GM19043 (cell line): Measurements from ENCODE around the gene TTBK2.
"Not testable (repeated sequence)": the region's sequence is repeated elsewhere in the genome, so short reads cannot be mapped to it uniquely, and the experiment has no call there.

Experiments
- ATAC-seq: cut with Tn5 transposase; IDR thresholded peaks from one replicate; pipeline ENCODE4 v1.9.1; 2021; ENCODE audit warnings: low read depth; ENCODE audit not compliant: unreplicated experiment

The TTBK2 gene

DNA sequence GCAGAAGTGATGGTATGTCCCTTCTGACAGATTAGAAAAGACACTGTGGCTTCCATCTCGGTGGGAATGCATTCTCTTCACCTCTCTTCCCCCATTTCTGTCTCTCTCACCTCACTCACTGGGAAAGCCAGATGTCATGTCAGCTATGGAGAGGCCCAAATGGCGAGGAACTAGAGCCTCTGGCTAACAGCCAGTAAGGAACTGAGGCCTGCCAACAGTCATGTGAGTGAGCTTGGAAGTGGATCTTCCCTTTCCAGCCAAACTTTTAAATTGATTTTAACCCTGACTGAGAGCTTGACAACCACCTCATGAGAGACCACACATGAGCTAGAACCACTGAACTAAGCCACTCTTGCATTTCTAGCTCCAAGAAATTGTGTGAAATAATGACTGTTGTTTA is 148.4 kb downstream of the TTBK2 start:
- ATAC-seq = no peak

DNA sequence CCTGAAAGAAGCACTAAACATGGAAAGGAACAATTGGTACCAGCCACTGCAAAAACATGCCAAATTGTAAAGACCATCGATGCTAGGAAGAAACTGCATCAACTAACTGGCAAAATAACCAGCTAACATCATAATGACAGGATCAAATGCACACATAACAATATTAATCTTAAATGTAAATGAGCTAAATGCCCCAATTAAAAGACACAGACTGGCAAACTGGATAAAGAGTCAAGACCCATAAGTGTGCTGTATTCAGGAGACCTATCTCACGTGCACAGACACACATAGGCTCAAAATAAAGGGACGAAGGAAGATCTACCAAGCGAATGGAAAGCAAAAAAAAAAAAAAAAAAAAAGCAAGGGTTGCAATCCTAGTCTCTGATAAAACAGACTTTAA is 154.5 kb downstream of the TTBK2 start:
- ATAC-seq = not testable (repeated sequence)

DNA sequence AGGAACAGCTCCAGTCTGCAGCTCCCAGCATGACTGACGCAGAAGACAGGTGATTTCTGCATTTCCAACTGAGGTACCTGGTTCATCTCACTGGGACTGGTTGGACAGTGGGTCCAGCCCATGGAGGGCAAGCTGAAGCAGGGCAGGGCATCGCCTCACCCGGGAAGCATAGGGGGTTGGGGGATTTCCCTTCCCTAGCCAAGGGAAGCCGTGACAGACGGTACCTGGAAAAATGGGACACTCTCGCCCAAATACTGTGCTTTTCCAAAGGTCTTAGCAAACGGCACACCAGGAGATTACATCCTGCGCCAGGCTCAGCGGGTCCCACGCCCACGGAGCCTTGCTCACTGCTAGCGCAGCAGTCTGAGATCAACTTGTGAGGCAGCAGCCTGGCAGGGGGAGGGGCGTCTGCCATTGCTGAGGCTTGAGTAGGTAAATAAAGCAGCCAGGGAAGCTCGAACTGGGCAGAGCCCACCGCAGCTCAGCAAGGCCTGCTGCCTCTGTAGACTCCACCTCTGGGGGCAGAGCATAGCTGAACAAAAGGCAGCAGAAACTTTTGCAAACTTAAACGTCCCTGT is 156.3 kb downstream of the TTBK2 start:
- ATAC-seq = not testable (repeated sequence)

DNA sequence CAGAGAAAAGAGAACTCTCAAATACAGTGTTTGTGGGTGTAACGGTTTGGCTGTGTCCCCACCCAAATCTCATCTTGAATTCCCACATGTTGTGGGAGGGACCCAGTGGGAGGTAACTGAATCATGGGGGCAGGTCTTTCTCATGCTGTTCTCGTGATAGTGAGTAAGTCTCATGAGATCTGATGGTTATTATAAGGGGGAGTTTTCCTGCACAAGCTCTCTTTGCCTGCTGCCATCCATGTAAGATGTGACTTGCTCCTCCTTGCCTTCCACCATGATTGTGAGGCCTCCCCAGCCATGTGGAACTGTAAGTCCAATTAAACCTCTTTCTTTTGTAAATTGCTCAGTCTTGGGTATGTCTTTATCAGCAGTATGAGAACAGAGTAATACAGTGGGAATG is 158.8 kb downstream of the TTBK2 start:
- ATAC-seq = not testable (repeated sequence)

- no peak for ATAC-seq
Measured at GRCh38 chr15:42760759-42761158, 159.8 kb downstream of the TTBK2 start.

- no peak for ATAC-seq
Measured at GRCh38 chr15:42759093-42759492, 161.5 kb downstream of the TTBK2 start.

DNA sequence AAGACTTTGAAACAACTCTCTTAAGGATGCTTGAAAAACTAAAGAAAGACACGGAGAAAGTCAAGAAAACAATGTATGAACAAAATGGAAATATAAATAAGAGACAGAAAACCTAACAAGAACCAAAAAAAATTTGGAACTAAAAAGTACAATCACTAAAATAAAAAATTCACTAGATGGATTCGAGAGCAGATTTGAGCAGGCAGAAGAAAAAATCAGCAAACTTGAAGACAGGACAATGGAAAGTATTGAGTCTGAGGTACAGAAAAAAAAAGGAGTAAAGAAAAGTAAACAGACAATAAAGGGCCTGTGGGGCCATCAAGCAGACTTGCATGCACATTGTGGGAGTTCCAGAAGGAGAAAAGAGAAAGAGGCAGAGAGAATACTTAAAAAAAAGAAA is 170.3 kb downstream of the TTBK2 start:
- no peak for ATAC-seq

GRCh38 chr15:42749266-42749665 is 171.3 kb downstream of the TTBK2 start:
- no peak for ATAC-seq

DNA sequence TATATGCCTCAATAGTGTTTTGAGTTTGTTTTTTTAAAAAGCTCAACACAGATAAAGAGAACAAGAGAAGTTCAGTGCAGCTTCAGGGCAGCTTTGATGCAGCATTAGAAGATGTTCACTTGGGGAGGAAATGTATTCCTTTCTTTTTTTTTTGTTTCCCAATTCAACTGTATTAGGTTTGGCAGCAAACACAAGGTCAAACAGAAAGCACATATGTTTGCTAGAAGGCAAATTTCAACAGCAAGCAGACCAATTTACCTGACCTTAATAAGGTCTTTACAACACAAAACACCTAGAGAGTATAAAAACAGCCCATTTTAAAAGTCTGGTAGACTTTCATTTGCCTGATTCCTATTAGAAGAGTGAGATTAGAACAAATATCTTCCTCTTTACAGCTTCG is 176.4 kb downstream of the TTBK2 start:
- ATAC-seq = no peak

GRCh38 chr15:42742149-42742548 is 178.4 kb downstream of the TTBK2 start:
- no peak for ATAC-seq

GRCh38 chr15:42741710-42742109 is 178.9 kb downstream of the TTBK2 start:
- ATAC-seq = no peak

DNA sequence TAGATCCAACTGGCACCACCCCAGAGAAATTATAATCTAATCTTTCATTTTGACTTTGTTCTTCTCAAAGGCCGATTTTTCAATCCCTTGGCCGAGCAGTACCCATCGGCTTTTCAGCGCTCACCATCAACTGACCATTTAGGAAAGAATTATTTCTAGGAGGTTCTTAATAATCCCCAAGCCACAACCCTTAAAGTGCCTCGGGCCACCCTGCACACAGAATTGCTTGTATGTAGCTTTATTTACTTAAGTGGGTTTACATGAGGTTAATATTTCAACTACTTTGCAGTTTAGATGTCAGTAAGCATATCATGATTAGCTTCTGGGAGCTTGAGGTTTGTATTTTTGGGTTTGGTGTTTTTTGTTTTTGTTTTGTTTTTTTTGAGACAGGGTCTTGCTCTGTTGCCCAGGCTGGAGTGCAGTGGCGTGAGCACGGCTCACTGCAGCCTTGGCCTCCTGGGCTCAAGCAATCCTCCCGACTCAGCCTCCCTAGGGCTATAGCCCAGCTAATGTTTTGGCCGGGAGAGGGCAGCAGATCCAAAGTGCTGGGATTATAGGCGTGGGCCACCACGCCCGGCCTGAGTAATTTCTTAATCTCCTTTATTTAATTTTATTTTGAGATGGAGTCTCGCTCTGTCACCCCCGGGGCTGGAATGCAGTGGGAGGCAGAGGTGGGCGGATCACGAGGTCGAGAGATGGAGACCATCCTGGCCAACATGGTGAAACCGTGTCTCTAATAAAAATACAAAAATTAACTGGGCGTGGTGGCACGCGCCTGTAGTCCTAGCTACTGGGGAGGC is 182.8 kb downstream of the TTBK2 start:
- ATAC-seq = no peak

- peak; percentile 78 for ATAC-seq
Measured at GRCh38 chr15:42736793-42737528, 183.6 kb downstream of the TTBK2 start, which contains the start of gene CDAN1. CDAN1 (minus strand) TSS chr15:42737128; CDS start chr15:42737102, 26 bp downstream.

DNA sequence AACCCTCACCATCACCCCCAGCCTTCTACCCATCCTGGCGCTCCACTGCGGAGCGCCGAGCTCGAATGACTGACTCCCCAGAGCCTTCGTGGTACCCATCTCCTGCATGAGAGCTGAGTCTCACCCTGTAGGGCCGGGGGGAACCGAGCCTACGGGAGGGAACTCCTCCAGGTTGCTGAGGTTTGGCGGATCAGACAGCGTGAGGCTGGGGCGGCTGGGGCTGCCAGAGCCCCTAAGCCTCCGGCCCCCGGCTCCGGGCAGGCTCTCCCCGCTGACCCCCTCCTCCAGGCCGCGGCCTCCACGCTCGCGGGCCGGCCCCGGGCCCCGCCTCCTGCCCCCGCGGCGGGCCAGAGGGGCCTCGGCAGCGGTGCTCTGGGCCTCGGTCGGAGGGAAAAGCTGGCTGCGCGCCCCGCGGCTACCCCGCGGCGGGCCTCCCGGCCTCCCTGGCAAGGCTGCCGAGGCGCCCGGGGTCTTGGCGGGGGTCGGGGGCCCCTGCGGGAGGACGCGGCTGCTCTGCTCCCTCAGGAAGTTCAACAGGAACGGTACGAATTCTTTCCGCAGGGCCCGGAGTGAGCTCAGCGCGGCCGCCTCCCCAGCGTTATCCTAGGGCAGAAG is 184.3 kb downstream of the TTBK2 start:
- no peak for ATAC-seq

- ATAC-seq = no peak
Measured at GRCh38 chr15:42735382-42736165, 185.0 kb downstream of the TTBK2 start.

- no peak for ATAC-seq
Measured at GRCh38 chr15:42734076-42734672, 186.4 kb downstream of the TTBK2 start.

GRCh38 chr15:42733027-42733426 is 187.6 kb downstream of the TTBK2 start:
- no peak for ATAC-seq

DNA sequence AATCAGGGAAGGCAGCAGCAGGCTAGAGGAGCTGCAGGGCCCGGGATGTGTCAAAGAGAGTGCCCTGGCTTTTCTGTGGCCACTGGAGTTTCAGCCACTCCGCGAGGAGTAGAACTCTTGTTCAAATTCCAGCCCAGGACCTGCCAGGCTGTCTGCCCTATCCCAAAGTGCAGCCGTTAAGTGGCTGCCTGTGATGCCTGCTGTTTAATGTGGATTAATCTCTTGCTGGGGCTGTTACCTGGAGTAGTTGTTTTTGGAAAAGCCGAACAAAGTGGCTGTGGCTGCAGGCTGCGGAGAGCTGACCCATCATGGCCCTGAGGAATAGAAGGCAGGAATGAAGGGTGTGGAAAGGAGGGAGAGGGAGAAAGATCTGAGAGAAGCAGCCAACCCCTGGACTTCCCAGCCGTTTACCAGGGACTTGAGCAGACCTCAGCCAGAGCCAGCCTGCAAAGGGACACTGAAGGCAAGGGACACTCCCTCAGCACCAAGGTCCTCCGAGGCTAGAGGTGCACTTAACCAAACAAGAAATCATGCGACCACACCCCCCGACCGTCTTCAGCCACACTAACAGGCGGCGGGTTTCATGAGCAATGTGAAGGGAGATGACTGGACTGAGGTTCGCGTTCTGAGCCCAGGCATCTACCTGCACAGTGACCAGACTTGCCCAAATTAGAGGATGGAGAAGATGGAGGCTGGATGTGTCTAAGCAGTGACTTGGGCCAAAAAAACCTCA is 188.3 kb downstream of the TTBK2 start:
- ATAC-seq = no peak

DNA sequence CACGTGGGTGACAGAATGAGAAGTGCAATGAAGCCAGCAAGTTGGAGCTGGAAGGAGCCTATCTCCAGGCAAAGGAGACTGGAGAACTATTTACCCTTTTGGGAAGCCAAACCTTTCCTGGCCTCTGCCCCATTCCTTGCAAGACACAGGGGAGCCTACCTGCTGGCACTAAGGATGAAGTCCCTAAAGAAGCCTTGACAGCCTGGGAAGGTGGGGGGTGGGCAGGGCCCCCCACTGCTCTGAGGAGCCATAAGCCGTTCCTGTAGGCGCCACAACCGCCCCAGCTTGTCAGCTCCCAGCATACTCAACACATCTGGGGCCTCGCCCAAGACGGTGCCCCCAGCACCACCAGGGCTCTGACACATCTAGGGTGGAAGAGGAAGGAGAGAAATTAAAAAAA is 189.1 kb downstream of the TTBK2 start:
- ATAC-seq = no peak
